ENCODE data around the gene MCU.
"Not testable (repeated sequence)": the region's sequence is repeated elsewhere in the genome, so short reads cannot be mapped to it uniquely, and the experiment has no call there.

MCU gene

DNA sequence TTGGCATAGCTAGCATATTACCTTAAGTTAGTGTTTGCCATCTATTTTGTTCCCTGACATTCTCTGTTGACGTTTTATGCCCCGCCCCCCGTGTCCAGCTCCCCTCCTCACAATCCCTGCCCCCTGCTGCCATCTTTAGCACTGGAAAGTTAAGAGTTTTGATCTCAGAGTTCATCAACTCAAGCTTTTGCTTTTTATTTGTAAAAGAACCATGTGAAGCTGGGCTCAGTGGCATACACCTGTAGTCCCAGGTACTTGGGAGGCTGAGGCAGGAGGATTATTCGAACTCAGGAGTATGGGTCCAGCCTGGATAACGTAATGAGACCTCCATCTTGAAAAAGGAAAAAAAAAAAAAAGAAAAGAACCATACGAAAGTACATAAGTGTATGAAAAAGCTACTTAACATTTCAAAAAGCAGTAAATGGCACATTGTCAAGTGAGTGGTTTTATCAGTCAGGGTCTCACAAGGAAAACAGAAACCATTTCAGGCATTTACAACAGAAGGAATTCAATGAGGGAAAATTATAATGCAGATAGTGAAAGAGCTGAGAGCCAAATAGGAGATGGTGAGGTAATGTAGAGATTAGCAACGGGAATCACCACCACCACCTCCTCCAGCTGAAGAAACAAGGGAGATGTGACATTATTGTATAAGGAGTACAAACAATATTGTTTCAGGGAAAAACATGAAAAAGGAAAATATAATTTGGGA, 64.9 kb downstream of the MCU start:
- in situ Hi-C loops (cut with MboI; ENCODE audit: low sequenced_read_pairs, unreplicated experiment): no loop called here
- TF ChIP-seq, protein P1, sequence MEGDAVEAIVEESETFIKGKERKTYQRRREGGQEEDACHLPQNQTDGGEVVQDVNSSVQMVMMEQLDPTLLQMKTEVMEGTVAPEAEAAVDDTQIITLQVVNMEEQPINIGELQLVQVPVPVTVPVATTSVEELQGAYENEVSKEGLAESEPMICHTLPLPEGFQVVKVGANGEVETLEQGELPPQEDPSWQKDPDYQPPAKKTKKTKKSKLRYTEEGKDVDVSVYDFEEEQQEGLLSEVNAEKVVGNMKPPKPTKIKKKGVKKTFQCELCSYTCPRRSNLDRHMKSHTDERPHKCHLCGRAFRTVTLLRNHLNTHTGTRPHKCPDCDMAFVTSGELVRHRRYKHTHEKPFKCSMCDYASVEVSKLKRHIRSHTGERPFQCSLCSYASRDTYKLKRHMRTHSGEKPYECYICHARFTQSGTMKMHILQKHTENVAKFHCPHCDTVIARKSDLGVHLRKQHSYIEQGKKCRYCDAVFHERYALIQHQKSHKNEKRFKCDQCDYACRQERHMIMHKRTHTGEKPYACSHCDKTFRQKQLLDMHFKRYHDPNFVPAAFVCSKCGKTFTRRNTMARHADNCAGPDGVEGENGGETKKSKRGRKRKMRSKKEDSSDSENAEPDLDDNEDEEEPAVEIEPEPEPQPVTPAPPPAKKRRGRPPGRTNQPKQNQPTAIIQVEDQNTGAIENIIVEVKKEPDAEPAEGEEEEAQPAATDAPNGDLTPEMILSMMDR (IDR thresholded peaks at IDR 0.05; ENCODE audit: borderline replicate concordance, control extremely low read depth, extremely low read depth, insufficient read depth, missing control alignments): no peak
- DNase-seq (ENCODE audit: low spot score): no peak

DNA sequence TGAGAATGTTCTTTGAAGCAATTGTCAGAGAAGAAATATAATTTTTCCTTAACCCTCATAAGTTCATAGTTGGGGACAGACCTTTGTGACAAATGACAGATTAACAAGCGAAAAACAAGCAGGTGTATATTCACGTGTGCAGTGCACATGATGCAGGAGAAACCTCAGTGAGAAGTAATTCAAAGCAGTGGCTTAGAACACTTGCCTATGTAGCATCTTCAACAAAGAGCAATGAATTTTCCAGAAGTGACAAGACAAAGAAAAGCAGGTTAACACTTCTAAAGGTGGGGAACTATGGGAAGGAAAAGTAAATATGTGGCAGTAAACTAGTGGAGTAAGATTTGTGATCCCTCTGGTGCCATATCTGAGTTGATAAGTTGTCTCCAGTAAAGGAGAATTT, 65.8 kb downstream of the MCU start:
- TF ChIP-seq, protein P1 (IDR thresholded peaks at IDR 0.05; ENCODE audit: borderline replicate concordance, control extremely low read depth, extremely low read depth, insufficient read depth, missing control alignments): no peak
- DNase-seq (ENCODE audit: low spot score): no peak
- in situ Hi-C loops (cut with MboI; ENCODE audit: low sequenced_read_pairs, unreplicated experiment): no loop called here

DNA sequence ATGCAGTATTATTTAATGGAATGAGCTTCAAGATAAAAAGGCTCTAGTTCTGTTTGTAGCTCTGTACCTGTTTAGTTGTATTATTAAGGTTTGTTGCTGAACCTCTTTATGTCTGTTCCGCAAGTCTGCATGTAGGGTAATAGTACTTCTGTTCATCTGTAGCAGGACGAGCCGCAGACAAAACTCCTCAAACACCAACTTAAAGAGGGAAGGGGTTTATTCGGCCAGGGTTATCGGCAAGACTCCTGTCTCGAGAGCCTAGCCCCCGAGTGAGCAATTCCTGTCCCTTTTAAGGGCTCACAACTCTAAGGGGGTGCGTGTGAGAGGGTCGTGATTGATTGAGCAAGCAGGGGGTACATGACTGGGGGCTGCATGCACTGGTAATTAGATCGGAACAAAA, 67.0 kb downstream of the MCU start:
- in situ Hi-C loops (cut with MboI; ENCODE audit: low sequenced_read_pairs, unreplicated experiment); DNase-seq (ENCODE audit: low spot score): not testable (repeated sequence)

DNA sequence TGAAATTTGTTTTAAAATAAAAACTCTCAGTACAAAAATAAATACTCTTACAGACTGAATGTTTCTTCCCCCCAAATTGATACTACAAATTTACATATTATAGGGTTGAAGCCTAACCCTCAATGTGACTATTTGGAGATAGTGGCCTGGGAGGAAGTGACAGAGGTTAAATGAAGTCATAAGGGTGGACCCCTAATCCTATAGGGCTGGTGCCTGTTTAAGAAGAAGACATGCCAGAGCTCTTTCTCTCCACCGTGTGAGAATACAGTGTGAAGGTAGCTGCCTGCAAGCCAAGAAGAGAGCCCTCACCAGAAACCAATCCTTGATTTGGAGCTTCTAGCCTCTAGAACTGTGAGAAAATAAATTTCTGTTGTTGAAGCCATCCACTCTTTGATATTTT, 67.6 kb downstream of the MCU start:
- DNase-seq (ENCODE audit: low spot score): no peak
- TF ChIP-seq, protein P1 (IDR thresholded peaks at IDR 0.05; ENCODE audit: borderline replicate concordance, control extremely low read depth, extremely low read depth, insufficient read depth, missing control alignments): no peak
- in situ Hi-C loops (cut with MboI; ENCODE audit: low sequenced_read_pairs, unreplicated experiment): no loop called here

DNA sequence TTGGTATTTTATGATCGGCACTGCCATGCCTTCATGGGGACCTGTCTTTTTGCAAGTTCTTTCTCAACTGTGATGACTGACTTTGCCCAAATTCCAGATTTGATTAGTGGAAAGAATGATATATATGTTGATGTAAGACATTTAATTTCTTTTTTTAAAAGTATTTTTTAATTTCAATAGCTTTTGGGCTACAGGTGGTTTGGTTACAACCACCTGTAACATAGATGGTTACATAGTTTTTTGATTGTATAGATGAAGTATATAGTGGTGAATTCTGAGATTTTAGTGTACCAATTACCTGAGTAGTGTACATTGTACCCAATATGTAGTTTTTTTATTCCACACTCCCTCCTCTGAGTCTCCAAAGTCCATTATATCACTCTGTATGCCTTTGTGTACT, 69.6 kb downstream of the MCU start:
- no peak for DNase-seq (ENCODE audit: low spot score)
- in situ Hi-C loops (cut with MboI; ENCODE audit: low sequenced_read_pairs, unreplicated experiment): no loop called here
- TF ChIP-seq, protein P1 (IDR thresholded peaks at IDR 0.05; ENCODE audit: borderline replicate concordance, control extremely low read depth, extremely low read depth, insufficient read depth, missing control alignments): no peak

DNA sequence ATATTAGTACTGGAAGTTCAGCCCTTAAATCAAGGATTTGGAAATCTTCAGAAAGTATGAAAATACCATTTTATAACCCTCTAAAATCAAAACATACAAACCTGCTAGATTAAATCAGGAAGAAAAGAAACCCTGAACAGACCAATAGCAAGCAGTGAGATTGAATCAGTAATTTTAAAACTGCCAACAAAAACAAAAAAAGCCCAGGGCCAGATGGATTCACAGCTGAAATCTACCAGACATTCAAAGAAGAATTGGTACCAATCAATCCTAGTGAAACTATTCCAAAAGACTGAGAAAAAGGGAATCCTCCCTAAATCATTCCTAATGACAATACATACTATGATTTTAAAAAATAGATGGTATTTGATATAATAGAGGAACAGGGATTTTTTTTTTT, 70.1 kb downstream of the MCU start:
- in situ Hi-C loops (cut with MboI; ENCODE audit: low sequenced_read_pairs, unreplicated experiment): no loop called here
- no peak for DNase-seq (ENCODE audit: low spot score)
- TF ChIP-seq, protein P1 (IDR thresholded peaks at IDR 0.05; ENCODE audit: borderline replicate concordance, control extremely low read depth, extremely low read depth, insufficient read depth, missing control alignments): no peak

DNA sequence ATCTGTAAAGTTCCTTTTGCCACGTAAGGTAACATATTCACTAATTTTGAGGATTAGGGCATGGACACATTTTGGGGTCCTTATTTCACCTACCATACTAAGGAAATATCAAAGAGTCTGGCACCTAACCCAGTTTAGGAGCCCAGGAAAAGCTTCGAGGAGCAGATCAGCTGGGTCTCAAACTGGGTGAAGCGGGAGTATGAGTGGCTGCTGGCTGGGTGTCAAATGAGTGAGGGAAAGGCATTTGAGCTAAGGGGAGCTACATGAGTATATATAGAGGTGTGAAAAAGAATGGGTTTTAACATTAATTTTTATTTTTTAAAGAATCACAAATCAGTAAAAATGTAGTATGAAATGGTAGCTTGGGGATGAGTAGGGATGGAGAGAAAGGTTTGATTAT, 71.3 kb downstream of the MCU start:
- TF ChIP-seq, protein P1 (IDR thresholded peaks at IDR 0.05; ENCODE audit: borderline replicate concordance, control extremely low read depth, extremely low read depth, insufficient read depth, missing control alignments): no peak
- in situ Hi-C loops (cut with MboI; ENCODE audit: low sequenced_read_pairs, unreplicated experiment): no loop called here
- DNase-seq (ENCODE audit: low spot score): no peak

Measured in GM13976 (cell line).